SK-N-SH (cell line): ENCODE results near the gene TEX12.

Experiments used
- CTCF ChIP-seq: fragments of 200-600 bp; sonication (generic); IDR thresholded peaks from 2 replicates; pipeline ENCODE4 v1.6.1; 2017; ENCODE audit warnings: antibody characterized with exemption, mild to moderate bottlenecking, moderate library complexity
- ELF1 ChIP-seq: IDR thresholded peaks from 2 replicates; pipeline ENCODE4 v1.4.0; 2012
- EP300 ChIP-seq, 2 experiments: IDR thresholded peaks; 2 replicates each; pipeline versions ENCODE4 v1.4.0 to v1.6.1; 2012; ENCODE audit warnings: borderline replicate concordance in 1 of 2, low read depth in 1 of 2, low read length in 1 of 2
- POLR2AphosphoS5 ChIP-seq: IDR thresholded peaks from 2 replicates; pipeline ENCODE4 v1.6.1; 2012; ENCODE audit warnings: low read depth, low read length
- RFX5 ChIP-seq: IDR thresholded peaks from 2 replicates; pipeline ENCODE4 v1.6.1; 2012; ENCODE audit warnings: mild to moderate bottlenecking, improper control_type of control experiment, low read length

GRCh38 chr11:112173152-112173551, 6.0 kb downstream of the TEX12 start:
- TF ChIP-seq RFX5 (no peak), ELF1 (no peak), CTCF (no peak), EP300 (IDR thresholded peaks at IDR 0.05; ENCODE audit: borderline replicate concordance in 1 of 2, low read depth in 1 of 2, low read length in 1 of 2) (no peak), POLR2AphosphoS5 (no peak)
